Right lobe of liver (tissue), 4 donors: Measurements from ENCODE around the gene BORCS6.

ENCODE experiments used
- CTCF ChIP-seq, 4 donors: fragments of 200-600 bp in 3 of 4; fragments of 450-650 bp in 1 of 4; IDR thresholded peaks; one replicate each; pipeline versions ENCODE4 v1.5.1 to v1.8.0; 2016 to 2022; ENCODE audit warnings: antibody characterized with exemption in 4 of 4, mild to moderate bottlenecking in 2 of 4
- POLR2A ChIP-seq: fragments of 450-650 bp; IDR thresholded peaks from one replicate; pipeline ENCODE4 v1.6.1; 2017; ENCODE audit warnings: antibody characterized with exemption, mild to moderate bottlenecking
- donor health status: DM: no; HTN: no; CAD: no.
- donor health status: DM: no; HTN: no; CAD: no.
- donor health status: DM: no; HTN: yes; CAD: no.

GRCh38 chr17:8149419-8150193 is 40.4 kb downstream of the BORCS6 start:
- no peak for TF ChIP-seq POLR2A
- no peak for TF ChIP-seq CTCF (IDR thresholded peaks at IDR 0.05)
